G401.6 (cell line): ENCODE measurements around the gene COP1.
"Not testable (repeated sequence)": the region's sequence is repeated elsewhere in the genome, so short reads cannot be mapped to it uniquely, and the experiment has no call there.

Source experiments
- FAIRE-seq: peaks from 2 replicates; lab custom pipeline; 2012; peaks lifted over from hg19 to GRCh38; lab: Jason Lieb, UNC

COP1 gene

DNA sequence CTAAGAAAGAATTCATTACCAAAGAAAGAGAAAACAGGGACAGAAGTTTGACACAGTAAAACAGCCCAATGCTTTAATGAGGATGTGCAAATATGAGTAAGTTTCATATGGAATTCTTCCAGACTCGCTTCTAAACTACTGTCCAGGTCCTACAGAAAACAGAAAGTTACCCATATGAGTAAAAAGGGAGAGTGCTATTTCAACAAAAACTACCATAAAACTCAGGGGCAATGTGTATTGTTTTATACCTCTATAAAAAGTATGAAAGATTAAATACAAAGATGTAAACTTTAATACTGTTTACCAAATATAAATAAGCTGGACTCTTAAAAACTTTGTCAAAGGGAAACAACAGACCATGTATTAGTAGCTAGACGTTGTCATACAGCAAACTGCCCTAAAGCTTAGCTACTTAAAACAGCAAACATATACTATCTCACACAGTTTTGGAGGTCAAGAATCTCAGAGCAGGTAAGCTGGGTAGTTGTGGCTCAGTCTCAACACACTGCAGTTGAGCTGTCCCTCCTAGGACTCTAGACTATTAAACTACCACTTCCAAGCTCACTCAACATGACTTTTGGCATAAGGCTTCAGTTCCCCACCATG lies 174.9 kb downstream of the COP1 start:
- FAIRE-seq, result no peak

DNA sequence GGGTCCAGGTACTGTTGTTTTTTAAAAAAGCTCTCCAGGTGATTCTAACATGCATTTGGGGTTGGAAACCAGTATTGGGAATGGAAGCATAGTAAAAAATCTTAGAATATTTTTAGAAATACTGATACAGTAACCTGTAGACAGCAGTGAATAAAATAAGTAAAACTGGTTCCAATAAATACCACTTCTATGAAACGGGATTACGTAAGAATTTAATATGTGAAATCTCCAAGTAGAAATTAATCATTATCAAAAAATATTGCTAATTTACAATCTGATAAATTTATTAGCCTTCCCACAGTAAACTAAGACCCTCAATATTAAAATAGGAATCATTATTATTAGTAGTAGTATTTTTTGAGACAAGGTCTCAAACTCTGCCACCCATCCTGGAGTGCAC lies 177.5 kb downstream of the COP1 start:
- FAIRE-seq, result no peak

DNA sequence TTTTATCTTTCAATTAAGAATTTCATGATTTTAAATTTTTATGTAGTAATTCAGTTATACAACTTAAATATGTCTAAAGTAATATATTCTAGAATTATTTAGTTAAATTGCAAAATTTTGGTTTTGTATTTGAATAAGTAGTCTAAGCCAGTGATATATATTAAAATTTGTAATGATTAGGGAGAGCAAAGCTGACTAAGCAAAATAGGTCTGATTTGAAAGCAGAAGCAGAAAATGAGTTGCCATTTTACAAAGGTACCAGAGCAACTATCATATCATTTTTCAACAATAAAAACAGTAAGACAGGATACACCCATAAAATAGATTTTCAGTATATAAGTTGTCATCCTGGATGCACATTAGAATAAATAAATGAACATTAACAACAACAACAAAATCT lies 177.9 kb downstream of the COP1 start:
- no peak for FAIRE-seq

DNA sequence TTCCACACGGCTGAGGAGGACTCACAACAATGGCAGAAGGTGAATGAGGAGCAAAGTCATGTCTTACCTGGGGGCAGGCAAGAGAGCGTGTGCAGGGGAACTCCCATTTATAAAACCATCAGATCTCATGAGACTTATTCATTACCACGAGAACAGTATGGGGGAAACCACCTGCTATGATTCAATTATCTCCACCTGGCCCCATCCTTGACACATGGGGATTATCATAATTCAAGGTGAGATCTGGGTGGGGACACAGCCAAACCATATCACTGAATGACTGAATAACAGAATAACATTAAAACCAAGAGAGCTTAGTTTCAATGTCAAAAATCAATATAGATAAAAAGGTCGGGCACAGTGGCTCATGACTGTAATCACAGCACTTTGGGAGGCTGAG lies 179.2 kb downstream of the COP1 start:
- FAIRE-seq, result not testable (repeated sequence)

DNA sequence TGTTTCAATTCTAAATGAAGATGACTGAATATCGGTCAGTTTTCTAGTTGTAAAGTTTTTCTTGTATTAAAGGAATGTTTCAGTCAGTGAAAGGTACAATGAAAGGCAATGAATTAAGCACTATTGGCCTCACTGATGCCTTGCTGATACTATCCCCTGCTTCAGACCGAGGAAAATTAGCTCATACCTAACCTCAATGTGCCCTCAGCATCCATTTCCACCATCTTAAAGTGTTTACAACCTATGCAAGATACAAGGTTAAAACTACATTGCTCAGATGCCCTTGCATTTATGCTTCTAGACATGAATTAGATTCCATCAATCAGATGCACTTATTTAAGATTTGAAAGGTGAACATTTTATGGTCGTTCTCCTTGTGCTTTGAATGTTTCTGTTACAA lies 184.5 kb downstream of the COP1 start:
- FAIRE-seq, result no peak

DNA sequence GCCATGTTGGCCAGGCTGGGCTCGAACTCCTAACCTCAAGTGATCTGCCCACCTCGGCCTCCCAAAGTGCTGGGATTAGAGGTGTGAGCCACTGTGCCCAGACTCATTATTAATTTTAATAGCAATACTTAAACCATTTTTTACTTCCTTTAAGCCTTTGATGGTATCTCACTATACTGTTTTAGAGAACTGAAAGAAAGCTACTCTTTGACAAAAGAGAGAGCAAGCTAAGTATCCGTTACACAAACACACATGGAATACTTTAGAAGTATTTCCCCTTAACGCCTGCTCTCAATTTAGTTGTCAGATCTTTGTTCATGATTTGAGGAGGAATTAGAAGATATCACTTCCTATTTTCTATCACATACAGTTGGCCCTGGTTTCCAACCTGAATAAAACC lies 189.4 kb downstream of the COP1 start:
- FAIRE-seq, result no peak

DNA sequence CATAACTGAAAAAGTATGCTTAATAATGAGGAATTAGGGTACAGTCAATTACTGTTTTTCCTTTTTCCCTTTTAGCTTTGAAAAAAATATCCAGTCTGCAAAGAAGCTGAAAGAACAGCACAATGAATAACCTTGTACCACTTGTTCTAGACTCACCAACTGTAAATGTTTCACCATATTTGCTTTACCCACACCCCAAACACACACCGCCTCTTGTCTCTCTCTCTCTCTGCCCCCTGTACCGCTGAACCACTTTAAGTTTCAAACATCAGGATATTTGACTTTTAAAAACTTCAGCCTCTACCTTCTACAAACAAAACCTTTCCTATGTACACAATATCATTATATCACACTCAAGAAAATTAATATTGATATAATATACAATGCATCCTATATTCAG lies 197.1 kb downstream of the COP1 start:
- no peak for FAIRE-seq

DNA sequence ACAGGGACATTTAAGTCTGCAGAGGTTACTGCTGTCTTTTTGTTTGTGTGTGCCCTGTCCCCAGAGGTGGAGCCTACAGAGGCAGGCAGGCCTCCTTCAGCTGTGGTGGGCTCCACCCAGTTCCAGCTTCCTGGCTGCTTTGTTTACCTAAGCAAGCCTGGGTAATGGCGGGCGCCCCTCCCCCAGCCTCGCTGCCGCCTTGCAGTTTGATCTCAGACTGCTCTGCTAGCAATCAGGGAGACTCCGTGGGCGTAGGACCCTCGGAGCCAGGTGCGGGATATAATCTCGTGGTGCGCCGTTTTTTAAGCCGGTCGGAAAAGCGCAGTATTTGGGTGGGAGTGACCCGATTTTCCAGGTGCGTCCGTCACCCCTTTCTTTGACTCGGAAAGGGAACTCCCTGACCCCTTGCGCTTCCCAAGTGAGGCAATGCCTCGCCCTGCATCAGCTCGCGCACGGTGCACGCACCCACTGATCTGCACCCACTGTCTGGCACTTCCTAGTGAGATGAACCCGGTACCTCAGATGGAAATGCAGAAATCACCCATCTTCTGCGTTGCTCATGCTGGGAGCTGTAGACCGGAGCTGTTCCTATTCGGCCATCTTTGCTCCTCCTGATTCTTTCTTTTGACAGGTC lies 199.2 kb downstream of the COP1 start:
- not testable (repeated sequence) for FAIRE-seq

DNA sequence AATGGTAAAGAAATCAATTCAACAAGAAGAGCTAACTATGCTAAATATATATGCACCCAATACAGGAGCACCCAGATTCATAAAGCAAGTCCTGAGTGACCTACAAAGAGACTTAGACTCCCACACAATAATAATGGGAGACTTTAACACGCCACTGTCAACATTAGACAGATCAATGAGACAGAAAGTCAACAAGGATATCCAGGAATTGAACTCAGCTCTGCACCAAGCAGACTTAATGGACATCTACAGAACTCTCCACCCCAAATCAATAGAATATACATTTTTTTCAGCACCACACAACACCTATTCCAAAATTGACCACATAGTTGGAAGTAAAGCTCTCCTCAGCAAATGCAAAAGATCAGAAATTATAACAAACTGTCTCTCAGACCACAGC lies 212.4 kb downstream of the COP1 start:
- FAIRE-seq, result not testable (repeated sequence)

DNA sequence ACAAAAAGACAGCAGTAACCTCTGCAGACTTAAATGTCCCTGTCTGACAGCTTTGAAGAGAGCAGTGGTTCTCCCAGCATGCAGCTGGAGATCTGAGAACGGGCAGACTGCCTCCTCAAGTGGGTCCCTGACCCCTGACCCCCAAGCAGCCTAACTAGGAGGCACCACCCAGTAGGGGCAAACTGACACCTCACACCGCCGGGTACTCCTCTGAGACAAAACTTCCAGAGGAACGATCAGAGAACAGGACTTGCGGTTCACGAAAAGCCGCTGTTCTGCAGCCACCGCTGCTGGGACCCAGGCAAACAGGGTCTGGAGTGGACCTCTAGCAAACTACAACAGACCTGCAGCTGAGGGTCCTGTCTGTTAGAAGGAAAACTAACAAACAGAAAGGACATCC lies 214.3 kb downstream of the COP1 start:
- not testable (repeated sequence) for FAIRE-seq

DNA sequence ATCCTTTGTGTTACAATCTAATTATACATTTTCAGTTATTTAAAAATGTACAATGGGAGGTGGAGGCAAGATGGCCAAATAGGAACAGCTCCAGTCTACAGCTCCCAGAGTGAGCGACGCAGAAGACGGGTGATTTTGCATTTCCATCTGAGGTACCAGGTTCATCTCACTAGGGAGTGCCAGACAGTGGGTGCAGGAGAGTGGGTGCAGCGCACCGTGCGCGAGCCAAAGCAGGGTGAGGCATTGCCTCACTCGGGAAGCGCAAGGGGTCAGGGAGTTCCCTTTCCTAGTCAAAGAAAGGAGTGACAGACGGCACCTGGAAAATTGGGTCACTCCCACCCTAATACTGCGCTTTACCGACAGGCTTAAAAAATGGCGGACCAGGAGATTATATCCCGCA lies 214.9 kb downstream of the COP1 start:
- not testable (repeated sequence) for FAIRE-seq

DNA sequence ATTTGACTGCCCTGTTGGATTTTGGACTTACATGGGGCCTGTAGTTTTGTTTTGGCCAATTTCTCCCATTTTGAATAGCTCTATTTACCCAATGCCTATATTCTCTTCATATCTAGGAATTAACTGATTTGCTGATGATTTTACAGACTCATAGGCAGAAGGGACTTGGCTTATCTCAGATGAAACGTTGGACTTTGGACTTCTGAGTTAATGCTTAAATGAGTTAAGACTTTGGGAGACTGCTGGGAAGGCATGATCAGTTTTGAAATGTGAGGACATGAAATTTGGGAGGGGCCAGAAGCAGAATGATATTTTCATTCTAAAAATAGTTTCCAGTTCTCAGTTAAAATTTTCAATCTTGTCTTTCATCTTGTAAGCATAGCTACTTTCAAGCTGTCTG lies 222.3 kb downstream of the COP1 start:
- FAIRE-seq, result no peak

DNA sequence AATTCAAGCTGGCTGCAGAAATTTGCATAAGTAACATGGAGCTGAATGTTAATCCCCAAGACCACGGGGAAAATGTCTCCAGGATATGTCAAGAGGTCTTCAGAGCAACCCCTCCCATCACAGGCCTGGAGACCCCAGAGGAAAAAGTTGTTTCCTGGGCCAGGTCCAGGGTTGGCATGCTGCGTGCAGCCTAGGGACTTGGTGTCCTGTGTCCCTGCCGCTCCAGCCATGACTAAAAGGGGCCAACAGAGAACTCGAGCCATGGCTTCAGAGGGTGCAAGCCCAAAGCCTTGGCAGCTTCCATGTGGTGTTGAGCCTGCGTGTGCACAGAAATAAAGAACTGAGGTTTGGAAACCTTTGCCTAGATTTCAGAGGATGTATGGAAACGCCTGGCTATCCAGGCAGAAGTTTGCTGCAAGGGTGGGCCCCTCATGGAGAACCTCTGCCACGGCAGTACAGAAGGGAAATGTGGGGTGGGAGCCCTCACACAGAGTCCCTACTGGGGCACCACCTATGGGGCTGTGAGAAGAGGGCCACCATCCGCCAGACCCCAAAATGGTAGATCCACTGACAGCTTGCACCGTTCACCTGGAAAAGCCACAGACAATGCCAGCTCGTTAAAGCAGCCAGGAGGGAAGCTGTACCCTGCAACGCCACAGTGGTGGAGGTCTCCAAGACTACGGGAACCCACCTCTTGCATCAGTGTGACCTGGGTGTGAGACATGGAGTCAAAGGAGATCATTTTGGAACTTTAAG lies 222.9 kb downstream of the COP1 start:
- FAIRE-seq, result no peak

DNA sequence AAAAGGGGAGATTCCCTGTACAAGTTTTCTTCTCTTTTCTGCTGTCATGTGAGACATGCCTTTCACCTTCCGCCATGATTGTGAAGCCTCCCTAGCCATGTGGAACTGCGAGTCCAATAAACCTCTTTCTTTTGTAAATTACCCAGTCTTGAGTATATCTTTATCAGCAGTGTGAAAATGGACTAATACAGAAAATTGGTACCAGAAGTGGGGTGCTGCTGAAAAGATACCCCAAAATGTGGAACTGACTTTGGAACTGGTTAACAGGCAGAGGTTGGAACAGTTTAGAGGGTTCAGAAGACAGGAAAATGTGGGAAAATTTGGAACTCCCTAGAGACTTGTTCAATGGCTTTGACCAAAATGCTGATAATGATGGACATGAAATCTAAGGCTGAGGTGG lies 223.7 kb downstream of the COP1 start:
- FAIRE-seq, result not testable (repeated sequence)

DNA sequence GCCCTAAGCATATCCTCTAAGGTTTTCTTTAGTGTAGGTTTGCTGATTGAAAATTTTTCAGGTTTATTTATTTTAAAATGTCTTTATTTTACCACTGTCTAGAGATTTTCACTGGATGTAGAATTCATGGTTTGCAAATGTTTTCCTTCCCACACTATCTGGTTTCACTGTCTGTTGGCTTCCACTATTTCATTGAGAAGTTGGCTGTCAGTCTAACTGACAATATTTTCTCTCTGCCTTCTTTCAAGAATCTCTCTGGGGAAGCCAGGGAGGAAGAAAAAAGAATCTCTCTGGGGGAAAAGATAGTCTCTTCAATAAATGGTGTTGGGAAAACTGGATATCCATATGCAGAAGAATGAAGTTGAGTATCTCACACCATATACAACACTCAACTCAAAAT lies 226.0 kb downstream of the COP1 start:
- FAIRE-seq, result no peak

DNA sequence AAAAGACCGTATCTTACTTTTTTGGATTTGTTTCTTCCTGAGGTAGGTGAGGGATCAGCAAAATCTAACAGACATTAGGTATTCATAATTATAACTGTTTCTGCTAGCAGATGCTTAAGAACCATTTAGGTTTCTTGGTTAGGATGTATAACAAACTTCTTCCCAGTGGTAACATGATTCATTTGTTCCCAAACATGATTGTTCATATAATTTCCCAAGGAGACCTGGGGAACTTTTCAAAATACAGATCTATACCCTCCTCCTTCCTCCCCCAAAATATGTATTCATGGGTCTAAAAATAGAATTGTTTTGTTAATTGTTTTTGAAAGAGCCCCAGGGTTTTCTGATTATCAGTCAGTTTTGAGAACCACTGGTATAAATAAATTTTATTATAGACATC lies 228.2 kb downstream of the COP1 start:
- FAIRE-seq, result no peak

DNA sequence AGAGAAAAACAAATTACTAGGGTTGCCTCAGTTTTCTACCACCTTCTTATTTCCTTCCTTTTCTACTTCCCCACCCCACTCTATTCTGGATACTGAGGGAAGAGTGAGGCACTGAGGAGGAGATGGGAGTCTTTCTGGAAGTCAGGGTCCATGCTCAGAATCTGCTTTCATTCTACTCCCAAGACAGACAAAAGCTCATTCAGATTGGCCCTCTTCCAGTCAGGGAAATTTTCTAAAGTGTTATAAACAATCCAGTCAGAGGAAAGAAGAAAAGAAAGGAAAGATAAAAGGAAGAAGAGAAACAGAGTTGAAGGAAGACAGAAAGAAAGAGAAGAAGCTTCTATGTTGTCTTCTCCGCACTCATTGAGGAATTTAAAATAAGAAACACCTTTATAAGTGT lies 228.6 kb downstream of the COP1 start:
- FAIRE-seq, result no peak

DNA sequence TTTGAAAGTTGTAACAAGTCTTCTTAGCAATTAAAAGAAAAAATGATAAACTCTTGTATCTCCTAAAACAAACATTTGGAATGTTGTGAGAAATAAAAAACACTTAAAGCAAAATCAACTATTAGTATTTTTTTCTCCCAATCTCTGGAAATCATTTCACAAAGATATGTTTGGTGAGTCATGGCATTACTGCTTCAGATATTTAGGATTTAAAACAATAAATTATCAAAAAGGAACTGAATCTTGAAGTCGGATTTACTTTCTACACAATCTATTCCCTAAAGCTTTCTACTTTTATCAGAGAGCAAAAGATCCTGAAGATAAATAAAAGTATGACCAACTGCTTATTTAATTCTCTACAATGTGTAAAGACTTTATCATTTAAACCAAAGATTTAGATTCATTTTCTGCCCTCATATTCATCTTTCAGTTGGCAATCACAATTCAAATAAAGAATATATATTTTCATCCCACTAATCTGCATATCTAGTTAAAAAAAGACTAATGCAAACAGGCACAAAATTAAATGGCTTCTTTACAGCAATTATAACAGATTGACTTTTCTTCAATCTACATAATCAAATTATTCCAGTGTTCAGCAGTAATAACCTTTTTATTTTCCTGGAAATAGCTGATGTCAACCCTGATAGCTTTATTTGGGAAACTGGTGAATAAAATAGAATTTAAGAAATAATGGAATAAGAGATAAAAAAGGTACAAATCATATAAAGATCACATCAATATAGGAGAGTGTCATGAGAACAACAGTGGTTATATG lies 230.0 kb downstream of the COP1 start:
- FAIRE-seq, result no peak

DNA sequence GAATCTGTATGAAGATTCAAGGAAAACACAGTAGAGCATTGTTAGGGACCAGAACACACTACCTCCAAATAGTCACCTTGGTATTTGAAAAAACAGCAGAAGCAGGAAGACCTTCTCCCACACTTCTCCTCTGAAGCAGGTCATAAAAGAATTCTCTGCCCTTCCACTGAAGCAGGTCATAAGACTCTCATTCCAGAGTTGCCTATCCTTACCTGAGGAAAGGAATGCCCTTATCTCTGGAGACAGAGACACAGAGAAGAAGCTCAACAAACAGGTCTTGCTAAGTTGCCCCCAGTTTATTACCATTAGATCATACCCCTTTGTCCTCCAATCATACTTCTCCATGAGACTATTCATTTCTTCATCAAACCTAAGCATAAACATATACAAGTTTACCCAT lies 237.9 kb downstream of the COP1 start:
- no peak for FAIRE-seq

DNA sequence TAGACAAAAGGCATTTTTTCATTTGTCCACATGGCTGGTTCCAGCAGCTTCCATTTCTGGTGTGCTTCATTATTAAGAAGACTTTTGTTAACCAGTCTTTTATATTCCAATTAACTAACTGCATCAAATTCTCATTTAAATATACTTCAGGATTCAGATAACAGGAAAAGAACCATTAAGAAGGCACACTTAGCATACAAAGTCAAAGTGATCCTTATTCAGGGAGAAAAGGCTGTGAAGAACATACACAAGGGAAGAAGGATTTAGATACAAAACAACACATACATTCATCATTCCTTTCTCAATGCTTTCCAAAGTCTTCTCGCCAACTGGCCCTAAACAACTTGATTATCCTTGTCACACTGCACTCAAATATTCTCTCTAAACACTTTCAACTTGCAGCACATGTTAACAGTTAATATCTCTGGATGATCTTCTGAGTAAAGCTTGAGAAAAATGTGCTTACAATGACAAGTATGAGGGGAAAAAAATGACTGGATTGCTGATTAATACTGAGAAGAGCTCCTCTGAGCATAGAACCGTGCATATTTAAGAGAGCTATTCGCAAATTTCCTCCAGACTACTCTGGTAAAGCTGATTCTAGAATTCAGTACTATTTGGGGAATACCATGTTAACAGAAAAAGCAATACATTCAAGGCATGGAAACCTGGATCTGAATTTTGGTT lies 238.5 kb downstream of the COP1 start:
- FAIRE-seq, result no peak

DNA sequence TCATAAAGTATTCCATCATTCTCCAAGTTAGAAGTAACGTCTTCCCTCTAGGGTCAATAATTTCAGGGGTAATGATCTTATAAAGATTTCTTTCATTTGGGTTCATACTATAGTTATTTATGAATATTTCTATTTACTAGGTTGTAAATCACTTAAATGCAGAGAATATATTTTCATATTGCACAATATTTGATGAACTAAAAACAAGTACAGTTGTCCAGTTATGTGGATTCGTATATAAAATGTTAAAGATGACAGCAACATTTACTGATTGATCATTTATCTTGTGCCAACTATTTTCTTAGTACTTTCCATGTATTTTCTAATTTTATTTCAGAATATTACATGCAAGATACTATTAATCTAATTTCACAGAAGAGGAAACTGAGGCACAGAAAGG lies 243.3 kb downstream of the COP1 start:
- FAIRE-seq, result no peak

DNA sequence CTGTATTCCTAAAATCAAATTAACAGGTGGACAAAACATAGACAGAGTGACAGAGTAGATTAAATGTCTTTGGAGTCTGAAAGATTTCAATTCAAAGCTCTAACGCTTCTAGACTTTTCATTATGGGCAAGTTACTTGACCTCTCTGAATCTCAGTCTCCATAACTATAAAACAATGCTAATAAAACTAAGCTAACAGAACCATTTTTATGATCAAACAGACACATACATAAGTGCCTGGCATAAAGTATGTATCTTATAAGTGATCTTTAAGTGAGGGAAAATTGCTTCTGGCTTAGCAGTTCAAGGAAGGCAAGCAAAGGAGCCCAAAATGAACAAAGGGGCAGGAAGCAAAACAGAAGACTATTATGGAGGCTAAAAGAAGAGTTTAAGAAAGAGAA lies 246.9 kb downstream of the COP1 start:
- FAIRE-seq, result no peak
